ENCODE results near the gene TOX2. TPM values are rescaled to one million over a fixed set of nuclear protein-coding genes. Genes with fewer than 3 reads are reported as not detected.

Gene TOX2
- total RNA-seq, 2 experiments from 2014 or later = 1.5 to 1.7 TPM

- TF ChIP-seq, protein P1, sequence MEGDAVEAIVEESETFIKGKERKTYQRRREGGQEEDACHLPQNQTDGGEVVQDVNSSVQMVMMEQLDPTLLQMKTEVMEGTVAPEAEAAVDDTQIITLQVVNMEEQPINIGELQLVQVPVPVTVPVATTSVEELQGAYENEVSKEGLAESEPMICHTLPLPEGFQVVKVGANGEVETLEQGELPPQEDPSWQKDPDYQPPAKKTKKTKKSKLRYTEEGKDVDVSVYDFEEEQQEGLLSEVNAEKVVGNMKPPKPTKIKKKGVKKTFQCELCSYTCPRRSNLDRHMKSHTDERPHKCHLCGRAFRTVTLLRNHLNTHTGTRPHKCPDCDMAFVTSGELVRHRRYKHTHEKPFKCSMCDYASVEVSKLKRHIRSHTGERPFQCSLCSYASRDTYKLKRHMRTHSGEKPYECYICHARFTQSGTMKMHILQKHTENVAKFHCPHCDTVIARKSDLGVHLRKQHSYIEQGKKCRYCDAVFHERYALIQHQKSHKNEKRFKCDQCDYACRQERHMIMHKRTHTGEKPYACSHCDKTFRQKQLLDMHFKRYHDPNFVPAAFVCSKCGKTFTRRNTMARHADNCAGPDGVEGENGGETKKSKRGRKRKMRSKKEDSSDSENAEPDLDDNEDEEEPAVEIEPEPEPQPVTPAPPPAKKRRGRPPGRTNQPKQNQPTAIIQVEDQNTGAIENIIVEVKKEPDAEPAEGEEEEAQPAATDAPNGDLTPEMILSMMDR (IDR thresholded peaks at IDR 0.05) = no peak
- H3K27me3 Mint-ChIP-seq = peaks cover 32% of the 10 kb centered on the region
- no peak for DNase-seq
- POLR2A ChIA-PET = interaction anchor here (0.8 kb wide), 1 partner anchor 14 kb away, joined by 3 read pairs; no protein-coding TSS in a partner anchor
- H3K4me1 Mint-ChIP-seq (ENCODE audit: low read depth) = peaks cover 6% of the 10 kb centered on the region
- no peaks in the 10 kb centered on the region for H3K36me3 Mint-ChIP-seq (ENCODE audit: low read depth)
- no peak for ATAC-seq
- CTCF ChIA-PET = interaction anchor here (1.4 kb wide), 1 partner anchor 43 kb away, joined by 3 read pairs; no protein-coding TSS in a partner anchor
- H3K9me3 Mint-ChIP-seq = no peaks in the 10 kb centered on the region
- no peak overlapping the region for H3K4me3 Mint-ChIP-seq
- intact Hi-C loops (cut with micrococcal nuclease) = no loop called here
- H3K27ac Mint-ChIP-seq = no peak overlapping the region
These were observed 21.6 kb downstream of the TOX2 start for GRCh38 chr20:43936104-43936770.

DNA sequence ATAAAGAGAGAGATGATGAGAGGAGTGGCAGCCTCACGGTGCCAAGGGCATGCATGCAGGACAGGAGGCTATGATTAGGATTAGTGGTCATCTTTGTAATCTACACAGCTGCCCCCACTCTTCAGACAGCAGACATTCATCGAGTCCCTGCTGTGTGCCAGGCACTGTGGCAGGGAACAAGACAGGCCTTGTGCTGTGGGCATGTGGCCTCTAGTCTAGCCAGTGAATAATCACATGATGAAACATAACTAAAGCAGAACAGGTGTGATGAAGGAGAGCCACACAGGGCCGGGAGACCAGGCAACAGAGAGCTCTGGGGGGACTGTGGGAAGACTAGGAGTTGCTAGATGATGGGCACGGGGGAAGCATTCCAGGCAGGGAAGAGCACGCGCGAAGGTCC lies 22.2 kb downstream of the TOX2 start:
- H3K9me3 Mint-ChIP-seq = no peaks in the 10 kb centered on the region
- ChIA-PET CTCF (interaction anchor here (1.4 kb wide), 1 partner anchor 42 kb away, joined by 3 read pairs; no protein-coding TSS in a partner anchor), POLR2A (interaction anchor here (0.8 kb wide), 1 partner anchor 13 kb away, joined by 3 read pairs; no protein-coding TSS in a partner anchor)
- TF ChIP-seq, protein P1 (IDR thresholded peaks at IDR 0.05) = no peak
- ATAC-seq (no peak), DNase-seq (no peak)
- no peak overlapping the region for H3K4me3 Mint-ChIP-seq
- intact Hi-C loops (cut with micrococcal nuclease) = no loop called here
- H3K27ac Mint-ChIP-seq = no peak overlapping the region
- peaks cover 32% of the 10 kb centered on the region for H3K27me3 Mint-ChIP-seq
- H3K4me1 Mint-ChIP-seq (ENCODE audit: low read depth) = peaks cover 9% of the 10 kb centered on the region
- no peaks in the 10 kb centered on the region for H3K36me3 Mint-ChIP-seq (ENCODE audit: low read depth)

DNA sequence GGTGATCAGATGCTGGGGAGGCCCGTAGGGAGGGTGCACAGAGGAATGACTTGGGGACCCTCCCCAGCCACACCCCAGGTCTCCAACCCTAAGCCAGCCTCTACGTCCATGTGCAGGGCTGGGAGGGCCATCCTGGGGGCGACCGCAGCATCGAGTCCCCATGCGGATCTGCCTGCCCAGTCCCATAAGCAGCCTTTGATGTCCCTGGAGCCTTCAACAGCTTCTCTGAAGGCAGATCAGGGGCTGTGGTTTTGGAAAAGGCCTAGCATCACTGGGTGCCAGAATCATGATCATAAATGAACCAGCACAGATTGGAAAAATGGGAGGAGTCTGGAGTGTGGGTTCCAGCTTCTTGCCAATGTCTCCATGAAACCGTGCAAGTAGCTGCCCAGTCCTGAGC lies 22.9 kb downstream of the TOX2 start:
- intact Hi-C loops (cut with micrococcal nuclease) = no loop called here
- Mint-ChIP-seq H3K27me3 (peaks cover 34% of the 10 kb centered on the region), H3K36me3 (ENCODE audit: low read depth) (no peaks in the 10 kb centered on the region), H3K4me3 (no peak overlapping the region), H3K27ac (no peak overlapping the region), H3K4me1 (ENCODE audit: low read depth) (peaks cover 16% of the 10 kb centered on the region), H3K9me3 (no peaks in the 10 kb centered on the region)
- no peak for DNase-seq
- TF ChIP-seq, protein P1 (IDR thresholded peaks at IDR 0.05) = no peak
- POLR2A ChIA-PET = no interaction called here
- CTCF ChIA-PET = no interaction called here
- no peak for ATAC-seq

DNA sequence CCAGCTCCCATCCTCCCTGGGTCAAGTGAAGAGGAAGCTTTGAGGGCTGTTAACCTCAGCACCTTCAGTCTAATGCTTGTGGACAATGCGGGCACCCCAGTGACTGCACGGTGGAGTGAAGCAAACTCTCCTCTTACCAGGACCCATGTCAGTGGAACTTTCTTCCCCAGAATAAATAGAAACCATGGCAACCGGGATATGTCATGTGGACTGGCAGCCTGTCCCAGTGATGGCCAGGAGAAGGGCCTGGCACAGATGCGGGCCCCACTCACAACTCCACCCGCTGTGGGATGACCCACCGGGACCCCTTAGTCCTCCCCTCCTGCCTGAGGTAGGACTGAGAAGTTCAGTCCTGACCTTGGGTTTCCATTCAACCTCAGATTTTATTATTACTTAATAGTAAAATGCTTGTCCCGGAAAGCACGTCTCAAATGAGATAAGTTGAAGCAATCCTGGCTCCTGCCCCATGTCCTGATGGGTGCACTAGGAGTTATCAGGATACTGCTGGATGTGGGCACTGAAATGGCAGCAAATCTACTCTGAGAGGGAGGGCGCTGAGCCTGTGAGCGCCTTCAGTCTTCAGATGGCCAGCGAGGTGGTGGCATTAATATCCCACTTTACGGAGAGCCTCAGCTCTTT lies 23.5 kb downstream of the TOX2 start:
- no peak overlapping the region for H3K4me3 Mint-ChIP-seq
- CTCF ChIA-PET = no interaction called here
- H3K36me3 Mint-ChIP-seq (ENCODE audit: low read depth) = no peaks in the 10 kb centered on the region
- no peak overlapping the region for H3K27ac Mint-ChIP-seq
- DNase-seq (no peak), ATAC-seq (no peak)
- peaks cover 34% of the 10 kb centered on the region for H3K27me3 Mint-ChIP-seq
- H3K9me3 Mint-ChIP-seq = no peaks in the 10 kb centered on the region
- peaks cover 22% of the 10 kb centered on the region for H3K4me1 Mint-ChIP-seq (ENCODE audit: low read depth)
- intact Hi-C loops (cut with micrococcal nuclease) = no loop called here
- POLR2A ChIA-PET = interaction anchor here (0.7 kb wide), 1 partner anchor 12 kb away, joined by 3 read pairs; no protein-coding TSS in a partner anchor
- TF ChIP-seq, protein P1 (IDR thresholded peaks at IDR 0.05) = no peak

All from activated CD8-positive, alpha-beta T cell treated with anti-CD3 and anti-CD28 coated beads for 36 hours (primary cell).